Activated CD8-positive, alpha-beta memory T cell treated with anti-CD3 and anti-CD28 coated beads for 36 hours (primary cell): ENCODE data around the gene COL5A1. TPM values are rescaled to one million over a fixed set of nuclear protein-coding genes. Genes with fewer than 3 reads are reported as not detected.

Experiments
- CTCF ChIA-PET: fragments of 350-600 bp; sonication (Branson Sonifier 250); formaldehyde crosslinking; loops from one replicate; lab custom pipeline; 2021; ENCODE audit warnings: antibody characterized with exemption; lab: Charles Lee
- POLR2A ChIA-PET: fragments of 350-600 bp; sonication (Branson Sonifier 250); formaldehyde crosslinking; loops from one replicate; lab custom pipeline; 2021; ENCODE audit warnings: antibody characterized with exemption; lab: Charles Lee
- total RNA-seq, 2 experiments: library from RNA; stranded (reverse); gene quantifications; one replicate each; pipeline ENCODE4 v1.2.3, GENCODE V29; 2021

COL5A1 gene
- total RNA-seq, 2 experiments from 2014 or later: not detected

DNA sequence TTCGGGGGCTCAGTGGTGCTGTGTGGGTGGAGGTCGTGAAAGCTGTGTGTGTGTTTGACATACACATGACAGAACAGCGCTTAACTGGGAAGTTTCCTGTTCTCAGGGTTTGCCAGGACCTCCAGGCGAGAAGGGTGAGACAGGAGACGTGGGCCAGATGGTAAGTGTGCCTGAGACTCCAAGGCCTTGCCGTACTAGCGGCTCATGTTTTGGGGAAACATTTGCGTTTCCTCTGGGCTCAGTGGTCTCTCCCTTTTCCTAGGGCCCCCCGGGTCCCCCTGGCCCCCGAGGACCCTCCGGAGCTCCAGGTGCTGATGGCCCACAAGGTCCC, 170.7 kb downstream of the COL5A1 start:
- ChIA-PET CTCF (no interaction called here), POLR2A (no interaction called here)

DNA sequence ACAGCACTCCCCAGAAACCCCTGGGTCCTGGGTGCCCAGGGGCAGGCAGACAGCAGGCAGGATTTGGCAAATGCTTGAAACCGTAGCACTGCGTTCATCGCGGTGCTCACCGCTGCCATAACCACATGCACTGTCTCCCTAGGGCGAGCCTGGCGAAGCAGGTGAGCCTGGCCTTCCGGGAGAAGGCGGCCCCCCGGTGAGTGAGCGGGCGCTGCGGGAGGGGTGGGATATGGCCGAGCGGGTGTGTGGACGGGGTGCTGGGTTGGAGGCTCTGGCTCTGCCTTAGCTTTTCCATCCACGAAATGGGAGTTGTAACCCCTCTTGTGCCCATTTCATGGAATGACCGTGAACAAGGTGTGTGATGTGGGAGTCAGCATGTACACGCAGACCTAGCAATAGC, 172.2 kb downstream of the COL5A1 start:
- ChIA-PET POLR2A (no interaction called here), CTCF (no interaction called here)

- ChIA-PET POLR2A (no interaction called here), CTCF (no interaction called here)
Measured at GRCh38 chr9:134814598-134815215, 173.1 kb downstream of the COL5A1 start.

DNA sequence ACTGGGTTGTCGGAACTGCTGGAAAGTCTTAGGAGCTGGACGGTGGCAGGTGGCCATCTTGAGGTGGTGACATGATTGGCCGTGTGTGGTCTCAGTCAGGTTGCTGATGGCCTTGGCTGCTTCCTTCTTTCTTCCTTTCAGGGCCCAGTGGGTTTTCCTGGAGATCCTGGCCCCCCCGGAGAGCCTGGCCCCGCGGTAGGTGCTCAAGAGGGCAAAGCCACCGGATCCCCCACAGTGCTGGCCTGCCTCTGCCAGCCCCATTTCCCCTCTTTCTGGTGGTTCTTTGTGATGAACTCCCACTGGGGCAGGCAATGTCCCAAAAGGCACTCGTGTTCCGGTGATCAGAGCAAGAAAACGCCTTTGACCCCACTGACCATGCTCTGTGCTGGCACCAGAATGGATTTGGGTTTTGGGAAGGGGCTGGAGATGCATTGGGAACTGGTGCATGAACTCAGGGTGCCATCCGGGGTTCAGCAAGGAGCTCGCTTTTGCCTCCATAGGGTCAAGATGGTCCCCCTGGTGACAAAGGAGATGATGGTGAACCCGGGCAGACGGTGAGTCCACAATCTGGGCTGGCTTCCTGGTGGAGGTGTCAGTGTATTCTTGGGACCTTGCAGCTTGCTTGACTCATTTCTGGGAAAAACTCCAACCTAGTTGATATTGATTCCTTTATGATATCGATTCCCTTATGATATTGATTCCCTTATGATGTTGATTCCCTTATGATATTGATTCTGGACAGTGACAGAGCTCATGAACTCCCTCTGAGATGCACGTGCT, 174.0 kb downstream of the COL5A1 start:
- ChIA-PET CTCF (no interaction called here), POLR2A (no interaction called here)

- ChIA-PET POLR2A (no interaction called here), CTCF (no interaction called here)
Measured at GRCh38 chr9:134816264-134816663, 174.7 kb downstream of the COL5A1 start.

- POLR2A ChIA-PET: no interaction called here
Measured at GRCh38 chr9:134818000-134818568, 176.5 kb downstream of the COL5A1 start.

GRCh38 chr9:134818591-134818990, 177.0 kb downstream of the COL5A1 start:
- ChIA-PET CTCF (no interaction called here), POLR2A (no interaction called here)

More at GRCh38 chr9:134818000-134818568, 176.5 kb downstream of the COL5A1 start:
- CTCF ChIA-PET: no interaction called here

GRCh38 chr9:134820901-134821300, 179.3 kb downstream of the COL5A1 start:
- ChIA-PET CTCF (no interaction called here), POLR2A (no interaction called here)

- CTCF ChIA-PET: no interaction called here
- POLR2A ChIA-PET: no interaction called here
Measured at GRCh38 chr9:134822541-134822940, 180.9 kb downstream of the COL5A1 start.

GRCh38 chr9:134823623-134824022, 182.0 kb downstream of the COL5A1 start:
- ChIA-PET POLR2A (no interaction called here), CTCF (no interaction called here)

DNA sequence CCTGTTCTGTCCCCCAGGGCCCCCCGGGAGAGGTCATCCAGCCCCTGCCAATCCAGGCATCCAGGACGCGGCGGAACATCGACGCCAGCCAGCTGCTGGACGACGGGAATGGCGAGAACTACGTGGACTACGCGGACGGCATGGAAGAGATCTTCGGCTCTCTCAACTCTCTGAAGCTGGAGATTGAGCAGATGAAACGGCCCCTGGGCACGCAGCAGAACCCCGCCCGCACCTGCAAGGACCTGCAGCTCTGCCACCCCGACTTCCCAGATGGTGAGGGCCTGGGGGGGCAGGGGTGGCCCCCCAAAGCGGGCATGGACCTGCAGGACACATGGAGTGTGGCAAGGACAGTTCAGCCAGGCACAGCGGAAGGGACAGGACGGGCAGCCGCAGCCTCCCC, 183.0 kb downstream of the COL5A1 start:
- ChIA-PET POLR2A (no interaction called here), CTCF (no interaction called here)

DNA sequence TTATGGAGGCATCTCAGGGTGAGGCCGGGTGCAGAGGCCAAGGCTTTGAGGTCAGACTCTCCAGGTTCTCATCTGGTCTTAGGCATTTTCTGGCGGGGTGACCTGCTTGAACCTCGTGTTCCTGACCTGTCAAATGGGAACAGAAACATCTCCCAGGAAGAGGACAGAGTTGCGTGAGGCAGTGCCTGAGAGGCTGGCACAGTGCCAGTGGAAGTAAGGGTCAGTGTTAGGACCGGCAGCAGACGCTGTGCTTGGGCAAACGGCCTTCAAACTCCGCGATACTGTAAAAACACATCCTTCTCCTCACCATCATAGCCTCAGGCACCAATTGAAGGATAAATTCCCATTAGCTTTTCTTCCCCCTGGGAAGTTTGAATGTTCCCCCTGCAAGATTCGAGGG, 183.4 kb downstream of the COL5A1 start:
- CTCF ChIA-PET: no interaction called here
- POLR2A ChIA-PET: no interaction called here

- CTCF ChIA-PET: no interaction called here
- POLR2A ChIA-PET: no interaction called here
Measured at GRCh38 chr9:134826336-134827285, 185.0 kb downstream of the COL5A1 start.

- POLR2A ChIA-PET: no interaction called here
- CTCF ChIA-PET: no interaction called here
Measured at GRCh38 chr9:134827559-134827958, 186.0 kb downstream of the COL5A1 start.

DNA sequence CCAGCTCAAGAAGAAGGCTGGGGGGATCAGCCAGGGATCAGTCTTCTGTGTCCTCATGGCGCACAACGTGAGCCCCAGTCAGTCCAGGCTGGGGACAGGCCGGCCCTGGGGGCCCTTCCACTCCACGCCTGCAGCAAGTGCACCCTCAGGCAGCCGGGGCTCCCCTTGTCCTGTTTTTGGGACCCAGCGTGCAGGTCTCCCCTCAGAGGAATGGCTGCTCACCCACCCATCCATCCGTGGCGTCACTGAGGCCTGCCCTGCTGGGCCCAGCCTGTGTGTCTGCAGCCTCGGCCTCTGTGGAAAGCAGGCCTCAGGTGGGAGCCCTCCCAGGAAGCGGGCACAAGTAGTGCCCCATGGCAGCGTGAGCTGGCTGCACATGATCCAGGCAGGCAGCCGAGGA, 186.4 kb downstream of the COL5A1 start:
- POLR2A ChIA-PET: no interaction called here
- CTCF ChIA-PET: no interaction called here

- POLR2A ChIA-PET: no interaction called here
Measured at GRCh38 chr9:134828892-134829291, 187.3 kb downstream of the COL5A1 start.

GRCh38 chr9:134829356-134829937, 187.8 kb downstream of the COL5A1 start:
- ChIA-PET CTCF (no interaction called here), POLR2A (no interaction called here)

More at GRCh38 chr9:134828892-134829291, 187.3 kb downstream of the COL5A1 start:
- CTCF ChIA-PET: no interaction called here

GRCh38 chr9:134830126-134830525, 188.5 kb downstream of the COL5A1 start:
- CTCF ChIA-PET: no interaction called here

DNA sequence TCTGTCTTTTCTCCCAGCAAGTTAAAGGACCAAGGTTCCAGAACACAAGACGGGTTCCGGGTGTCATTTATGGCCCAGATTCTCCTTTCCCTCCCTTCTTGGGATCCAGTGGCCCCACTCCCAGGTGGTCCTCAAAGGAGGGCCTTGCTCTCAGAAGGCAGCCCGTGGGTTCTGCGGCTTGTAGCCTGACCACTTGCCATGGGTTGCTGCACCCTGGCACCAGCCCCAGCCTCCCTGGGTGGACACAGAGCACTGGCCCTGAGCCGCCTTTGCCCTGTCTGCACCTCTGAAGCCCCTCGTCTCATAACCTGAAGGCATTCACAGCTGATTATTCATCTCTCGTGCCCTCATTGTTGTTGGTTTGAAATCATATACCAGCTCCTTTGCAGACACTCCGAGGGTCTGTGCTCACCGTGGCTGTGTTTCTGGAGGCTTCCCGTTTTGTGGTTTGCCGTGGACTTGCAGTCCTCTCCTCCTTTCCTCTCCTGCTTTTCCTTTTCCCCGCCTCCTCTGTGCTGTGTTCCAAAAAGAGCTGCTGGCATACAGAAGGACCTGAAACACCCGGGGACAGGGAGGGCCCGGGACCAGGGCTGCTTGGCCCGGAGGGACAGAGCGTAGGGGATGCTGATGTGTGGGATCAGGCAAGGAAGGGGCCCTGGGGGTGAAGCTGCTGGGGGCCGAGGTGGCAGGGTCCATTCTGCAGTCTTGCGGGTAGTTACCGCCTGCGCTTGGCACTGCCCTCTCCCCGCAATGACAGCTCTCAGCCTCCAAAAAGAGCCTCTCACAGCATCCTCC, 189.5 kb downstream of the COL5A1 start:
- ChIA-PET POLR2A (no interaction called here), CTCF (no interaction called here)

More at GRCh38 chr9:134830126-134830525, 188.5 kb downstream of the COL5A1 start:
- POLR2A ChIA-PET: no interaction called here
